Glomerular endothelial cell (primary cell): ENCODE measurements around the gene LIPM. TPM values are rescaled to one million over a fixed set of nuclear protein-coding genes. Genes with fewer than 3 reads are reported as not detected.
"Not testable (repeated sequence)": the region's sequence is repeated elsewhere in the genome, so short reads cannot be mapped to it uniquely, and the experiment has no call there.

ENCODE experiments used
- DNase-seq: peaks from one replicate; pipeline ENCODE4 v3.0.0-alpha.2; 2011; ENCODE audit warnings: low read depth, low spot score; ENCODE audit errors: extremely low read depth
- total RNA-seq: library from RNA; depleted of rRNA; stranded (reverse); fragments of >200 nt; gene quantifications from 2 replicates; pipeline ENCODE4 v1.2.3, GENCODE V29; 2015

The LIPM gene
- total RNA-seq, 1 donor from 2014 or later, result not detected

- no peak for DNase-seq
Measured at GRCh38 chr10:88835910-88836221, 33.3 kb downstream of the LIPM start.

GRCh38 chr10:88837632-88838031, 35.1 kb downstream of the LIPM start:
- not testable (repeated sequence) for DNase-seq

DNA sequence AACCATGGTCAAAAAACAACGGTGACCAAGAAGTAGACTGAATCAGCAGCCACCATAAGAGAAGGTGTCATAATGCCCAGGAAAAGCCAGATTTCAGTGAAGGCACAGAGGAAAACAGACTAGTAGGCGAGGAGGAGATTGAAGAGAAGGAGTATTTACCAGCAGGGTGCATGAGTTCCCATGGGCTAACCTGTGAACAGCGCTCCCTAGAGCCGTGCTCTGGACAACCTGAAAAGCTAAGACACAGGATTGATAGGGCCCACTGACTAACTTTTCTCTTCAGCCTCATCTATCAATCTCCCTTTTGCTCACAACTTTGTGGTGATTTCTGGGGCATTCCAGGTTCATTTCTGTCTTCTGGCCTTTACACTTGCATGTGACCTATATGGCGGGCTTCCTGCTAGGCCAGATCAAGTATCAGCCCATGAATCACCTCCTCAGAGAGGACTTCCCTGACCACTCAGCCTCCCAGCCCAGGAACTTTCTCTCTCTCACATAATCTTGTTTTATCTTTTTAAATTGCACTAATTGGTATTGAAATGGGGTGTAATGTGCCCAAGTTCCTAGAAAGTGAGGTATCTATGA, 36.3 kb downstream of the LIPM start:
- no peak for DNase-seq

- DNase-seq, result no peak
Measured at GRCh38 chr10:88840104-88840503, 37.6 kb downstream of the LIPM start.

GRCh38 chr10:88840881-88841280, 38.4 kb downstream of the LIPM start:
- DNase-seq, result no peak

DNA sequence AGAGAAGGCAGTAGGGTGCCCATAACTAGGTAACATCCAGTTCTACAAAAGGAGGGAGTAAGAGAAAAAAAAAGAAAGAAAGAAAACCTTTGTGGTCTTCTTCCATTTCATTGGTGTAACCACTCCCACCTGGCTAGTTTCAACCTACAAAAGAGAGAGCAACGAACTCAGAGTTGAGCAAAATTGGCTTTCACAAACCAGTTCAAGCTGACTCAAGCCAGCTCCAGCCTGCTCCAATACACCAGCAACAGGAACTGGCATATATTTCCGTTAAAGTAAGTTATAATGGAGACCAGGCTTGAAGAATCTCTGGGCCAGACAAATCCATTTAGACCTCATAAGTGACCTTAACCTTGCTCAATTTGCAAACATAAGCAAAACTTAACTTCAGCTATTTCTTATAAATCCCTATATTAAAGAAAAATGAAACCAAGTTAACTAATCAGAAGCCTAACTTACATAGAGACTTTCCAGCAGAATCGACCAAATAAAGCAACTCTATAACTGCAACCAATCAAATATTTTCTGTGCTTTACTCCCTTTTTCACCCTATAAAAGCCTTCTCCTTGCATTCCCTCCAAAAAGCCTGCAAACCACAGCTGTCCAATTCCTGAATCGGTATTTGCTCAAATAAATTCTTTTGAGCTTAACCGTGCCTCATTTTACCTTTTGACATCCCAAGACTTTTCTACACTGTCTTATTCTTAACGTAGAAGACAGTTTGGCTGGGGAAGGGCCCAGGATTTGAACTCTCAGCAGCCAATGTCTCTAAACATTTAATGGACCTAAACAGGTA, 39.0 kb downstream of the LIPM start:
- DNase-seq, result no peak

- DNase-seq, result no peak
Measured at GRCh38 chr10:88843171-88843570, 40.6 kb downstream of the LIPM start.

DNA sequence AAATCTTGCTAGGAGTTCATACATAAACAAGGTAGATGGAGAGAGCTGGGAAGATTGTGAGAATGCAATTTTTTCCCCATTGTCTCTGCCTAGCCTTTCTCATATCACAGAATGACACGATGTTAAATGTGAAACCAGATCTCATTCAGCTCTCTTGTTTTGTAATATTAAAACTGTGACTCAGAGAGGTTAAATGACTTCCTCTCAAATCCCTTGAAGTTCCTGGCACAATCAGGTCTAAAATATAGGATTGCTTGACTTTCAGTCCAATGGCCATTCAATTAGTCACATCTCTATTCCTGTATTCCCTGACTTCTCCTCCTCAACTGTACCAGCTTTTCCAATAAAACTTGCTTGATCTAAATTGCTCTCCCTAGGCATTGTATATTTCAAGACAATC, 46.0 kb downstream of the LIPM start:
- DNase-seq, result peak; percentile 27

- DNase-seq, result no peak
Measured at GRCh38 chr10:88849234-88849633, 46.7 kb downstream of the LIPM start.

GRCh38 chr10:88850712-88851111, 48.2 kb downstream of the LIPM start:
- no peak for DNase-seq

GRCh38 chr10:88851706-88852105, 49.2 kb downstream of the LIPM start, which contains the start of gene ANKRD22:
Gene ANKRD22 (minus strand): TSS chr10:88851844. CDS start chr10:88851607, 237 bp downstream.
- DNase-seq, result no peak

- DNase-seq, result no peak
Measured at GRCh38 chr10:88852327-88852726, 49.8 kb downstream of the LIPM start.

DNA sequence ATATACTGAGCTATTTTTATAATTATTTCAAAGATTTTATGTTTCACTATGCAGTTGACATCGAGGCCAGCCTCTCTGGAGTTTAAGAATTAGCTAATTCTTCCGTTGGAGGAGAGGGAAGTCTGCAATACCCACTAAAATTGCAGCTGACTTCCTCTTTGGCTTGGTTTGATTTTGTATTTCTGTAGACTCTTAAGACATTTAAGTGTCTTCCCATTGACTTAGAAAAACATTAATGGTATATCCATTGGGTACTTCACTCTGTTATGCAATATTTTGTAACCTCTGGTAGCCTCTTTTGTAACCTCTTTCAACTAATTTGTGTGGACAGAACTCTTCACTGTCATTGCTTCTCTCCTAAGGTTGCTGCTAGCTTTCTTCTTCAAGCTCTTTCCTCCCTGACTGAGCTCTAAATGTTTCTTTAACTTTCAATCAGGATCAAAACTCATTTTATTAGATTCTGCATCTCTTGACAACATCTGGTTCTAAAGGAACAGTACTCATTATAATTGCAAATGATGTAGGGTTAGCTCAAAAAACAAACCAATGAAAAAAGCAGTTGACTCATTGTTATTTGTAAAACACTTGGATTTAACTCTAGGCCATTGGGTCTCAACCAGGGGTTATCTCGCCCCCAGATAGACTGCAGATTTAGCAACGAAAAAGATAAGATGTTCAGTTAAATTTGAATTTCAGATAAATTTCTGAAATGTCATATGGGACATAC, 50.8 kb downstream of the LIPM start:
- no peak for DNase-seq

GRCh38 chr10:88854684-88855083, 52.2 kb downstream of the LIPM start:
- no peak for DNase-seq

DNA sequence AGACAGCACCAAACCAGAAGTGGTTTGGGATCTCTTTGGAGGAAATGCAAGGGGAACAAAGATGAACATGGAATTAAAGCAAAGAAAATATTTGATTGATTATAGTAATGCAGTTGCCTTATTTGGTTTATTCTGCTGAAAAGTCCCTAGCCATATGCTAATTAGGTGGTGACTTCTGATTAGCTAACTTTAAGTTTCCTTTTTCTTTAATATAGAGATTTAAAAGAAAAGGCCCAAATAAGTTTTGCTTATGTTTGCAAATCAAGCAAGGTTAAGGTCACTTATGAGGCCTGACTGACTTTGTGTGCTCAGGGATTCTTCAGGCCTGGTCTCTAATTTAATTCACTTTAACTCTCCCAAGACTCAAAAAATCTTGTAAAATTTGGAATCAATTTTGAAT, 55.3 kb downstream of the LIPM start:
- DNase-seq, result no peak

DNA sequence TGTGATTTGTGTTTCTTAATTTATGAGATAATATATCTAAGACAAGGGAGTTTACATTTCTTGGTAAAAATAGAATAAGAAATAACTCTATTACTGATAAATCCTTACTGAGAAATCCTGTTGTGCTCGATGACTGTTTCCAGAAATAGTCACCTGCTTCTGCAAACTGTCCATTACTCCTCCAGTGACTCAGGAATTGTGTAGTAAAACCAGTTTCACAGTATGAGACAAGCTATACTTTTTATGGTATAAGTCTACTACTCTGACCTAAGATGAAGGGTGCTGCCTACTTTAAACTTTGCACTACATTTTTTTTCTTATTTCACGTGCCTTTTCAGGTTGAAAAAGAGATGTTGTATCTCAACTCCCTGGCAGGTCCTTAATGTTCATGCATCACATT, 56.0 kb downstream of the LIPM start:
- no peak for DNase-seq

DNA sequence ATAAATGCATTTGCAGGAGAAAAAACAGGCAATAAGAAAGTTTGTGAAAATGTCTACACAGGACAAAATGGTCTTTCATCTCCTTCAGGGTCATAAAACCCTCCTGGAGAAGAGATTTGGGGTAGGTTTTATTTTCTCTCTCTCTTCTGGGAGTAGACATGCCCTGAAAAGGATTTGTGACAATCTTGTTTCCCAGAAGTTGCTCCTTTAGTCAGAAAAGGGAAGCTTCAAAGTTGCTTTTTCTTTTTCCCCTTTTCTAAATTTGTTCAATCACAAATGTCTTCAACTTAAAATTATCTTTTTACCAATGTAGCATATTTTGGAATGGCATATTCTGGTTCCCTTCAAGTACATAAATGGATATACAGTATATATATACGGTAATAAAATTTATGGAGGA, 58.5 kb downstream of the LIPM start:
- no peak for DNase-seq

- no peak for DNase-seq
Measured at GRCh38 chr10:88865281-88865876, 62.8 kb downstream of the LIPM start.

GRCh38 chr10:88866454-88866853, 63.9 kb downstream of the LIPM start:
- no peak for DNase-seq

- DNase-seq, result no peak
Measured at GRCh38 chr10:88870089-88870488, 67.6 kb downstream of the LIPM start.
